Mucosa of stomach (tissue), 1 donor: ENCODE results near the gene S100A4.

Experiments
- H3K27me3 ChIP-seq: one replicate; pipeline ENCODE4 v1.7.0; 2013; ENCODE audit warnings: mild to moderate bottlenecking, low read length; ENCODE audit not compliant: control insufficient read depth, insufficient read depth
- H3K36me3 ChIP-seq: one replicate; pipeline ENCODE4 v1.7.0; 2013; ENCODE audit warnings: low read length; ENCODE audit not compliant: control insufficient read depth, insufficient read depth
- H3K4me1 ChIP-seq: one replicate; pipeline ENCODE4 v1.7.0; 2013; ENCODE audit warnings: mild to moderate bottlenecking, low read length; ENCODE audit not compliant: control insufficient read depth, insufficient read depth
- H3K4me3 ChIP-seq: one replicate; pipeline ENCODE4 v1.7.0; 2013; ENCODE audit warnings: low read length
- H3K9ac ChIP-seq: one replicate; pipeline ENCODE4 v1.7.0; 2013; ENCODE audit warnings: mild to moderate bottlenecking, low read length, moderate library complexity
- H3K9me3 ChIP-seq: one replicate; pipeline ENCODE4 v1.7.0; 2013; ENCODE audit warnings: mild to moderate bottlenecking, low read length, moderate library complexity; ENCODE audit not compliant: control insufficient read depth
- donor health status: Pancreatic carcinoma.

The S100A4 gene

DNA sequence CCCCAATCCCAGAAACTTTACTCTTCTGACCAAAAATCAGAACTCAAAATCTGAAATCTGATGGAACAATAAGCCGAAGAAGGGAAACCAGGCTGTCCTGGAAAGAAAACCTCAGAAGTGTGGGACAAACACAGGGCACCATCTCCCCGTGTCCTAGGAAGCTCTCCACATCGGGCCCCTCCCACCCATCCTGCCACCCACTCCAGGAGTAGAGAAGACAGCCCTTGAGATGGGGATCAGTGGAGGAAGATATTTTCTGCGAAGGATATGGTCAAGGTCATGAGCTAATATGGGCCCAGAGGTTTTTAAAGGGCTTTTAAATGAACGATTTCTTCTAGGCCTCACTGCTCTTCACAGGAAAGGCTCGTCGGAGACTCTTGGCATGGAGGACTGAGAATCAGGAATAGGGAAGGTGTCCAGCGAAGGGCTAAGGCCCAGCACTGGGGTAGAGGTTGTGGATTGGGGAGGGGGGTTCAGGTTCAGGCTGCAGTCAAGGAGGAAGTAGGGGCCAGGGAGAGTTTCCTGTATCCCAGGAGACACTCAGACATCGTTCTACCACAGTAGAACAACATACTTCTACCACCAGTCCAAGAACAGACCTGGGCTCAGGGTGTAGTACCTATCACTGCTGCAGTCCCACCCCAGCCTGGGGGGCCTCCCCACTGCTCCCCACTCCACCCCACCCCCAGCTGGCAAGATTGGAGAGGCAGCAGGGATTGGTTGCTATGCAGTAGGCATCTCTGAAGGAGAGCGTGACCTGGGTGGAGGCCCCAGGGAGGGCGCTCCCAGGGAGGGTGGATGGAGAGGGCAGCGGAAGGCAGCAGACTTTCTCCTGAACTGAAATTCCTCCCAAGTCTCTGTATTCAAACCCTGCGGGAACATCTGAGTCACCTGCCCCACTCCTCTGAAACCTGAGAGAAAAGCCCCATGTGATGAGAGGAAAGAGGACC lies 3.7 kb downstream of the S100A4 start:
- H3K4me3 ChIP-seq: no peak overlapping the region
- no peak overlapping the region for H3K9ac ChIP-seq
- H3K36me3 ChIP-seq: no peaks in the 10 kb centered on the region
- H3K4me1 ChIP-seq: peaks cover 92% of the 10 kb centered on the region
- no peaks in the 10 kb centered on the region for H3K27me3 ChIP-seq
- H3K9me3 ChIP-seq: no peaks in the 10 kb centered on the region

DNA sequence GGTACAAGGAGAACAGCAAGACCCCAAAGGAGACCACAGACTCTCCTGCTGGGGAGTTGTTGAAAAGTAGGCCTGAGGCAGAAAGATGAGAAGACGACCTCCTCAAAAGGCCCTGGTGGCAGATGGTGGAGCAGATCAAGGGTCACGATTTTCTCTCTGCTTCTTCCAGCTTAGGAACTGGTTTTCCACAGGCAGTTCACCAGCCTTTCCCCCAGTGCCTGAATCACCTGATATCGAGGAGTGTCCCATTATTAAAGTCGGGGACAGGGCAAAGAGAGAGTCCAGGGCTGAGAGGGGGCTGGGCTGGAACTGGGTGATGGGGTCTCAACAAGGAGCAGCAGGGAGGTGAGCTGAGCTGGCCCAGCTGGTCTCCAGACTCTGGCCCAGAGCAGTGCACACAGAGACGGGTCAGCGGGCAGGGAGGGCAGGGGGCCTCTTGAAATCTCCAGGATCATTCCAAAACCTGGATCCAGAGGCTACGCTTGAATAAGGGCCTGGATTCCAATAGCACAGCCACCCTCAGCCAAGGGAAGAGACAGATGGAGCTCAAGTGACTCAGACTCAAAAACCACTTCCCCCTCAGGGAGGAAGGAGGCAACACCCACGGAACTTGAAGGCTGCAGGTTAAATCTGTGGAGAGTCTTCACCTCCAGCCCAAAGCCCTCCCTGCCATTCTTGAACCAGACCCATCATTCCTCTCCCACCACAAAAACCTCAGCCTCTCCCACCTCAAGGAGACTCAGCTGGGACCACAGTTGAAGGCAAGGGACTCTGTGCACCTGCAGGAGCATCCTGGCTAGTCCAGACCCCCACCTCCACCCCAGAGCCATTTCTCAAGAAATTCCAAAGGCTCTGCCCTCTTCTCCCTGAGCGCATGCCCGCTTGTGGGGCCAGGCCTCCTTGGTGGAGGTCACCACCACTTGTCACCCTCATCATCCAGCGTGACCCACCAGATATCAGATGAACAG lies 4.9 kb downstream of the S100A4 start, which contains the start of gene S100A5:
Gene S100A5, minus strand, starts transcription at position 541 of the 968 bp plus-strand sequence. CDS start 743 bp downstream, outside the sequence.
- H3K36me3 ChIP-seq: no peaks in the 10 kb centered on the region
- no peaks in the 10 kb centered on the region for H3K27me3 ChIP-seq
- no peaks in the 10 kb centered on the region for H3K9me3 ChIP-seq
- H3K9ac ChIP-seq: no peak within 1 kb of the TSS
- H3K4me1 ChIP-seq: peaks cover 87% of the 10 kb centered on the region
- H3K4me3 ChIP-seq: no peak within 1 kb of the TSS

DNA sequence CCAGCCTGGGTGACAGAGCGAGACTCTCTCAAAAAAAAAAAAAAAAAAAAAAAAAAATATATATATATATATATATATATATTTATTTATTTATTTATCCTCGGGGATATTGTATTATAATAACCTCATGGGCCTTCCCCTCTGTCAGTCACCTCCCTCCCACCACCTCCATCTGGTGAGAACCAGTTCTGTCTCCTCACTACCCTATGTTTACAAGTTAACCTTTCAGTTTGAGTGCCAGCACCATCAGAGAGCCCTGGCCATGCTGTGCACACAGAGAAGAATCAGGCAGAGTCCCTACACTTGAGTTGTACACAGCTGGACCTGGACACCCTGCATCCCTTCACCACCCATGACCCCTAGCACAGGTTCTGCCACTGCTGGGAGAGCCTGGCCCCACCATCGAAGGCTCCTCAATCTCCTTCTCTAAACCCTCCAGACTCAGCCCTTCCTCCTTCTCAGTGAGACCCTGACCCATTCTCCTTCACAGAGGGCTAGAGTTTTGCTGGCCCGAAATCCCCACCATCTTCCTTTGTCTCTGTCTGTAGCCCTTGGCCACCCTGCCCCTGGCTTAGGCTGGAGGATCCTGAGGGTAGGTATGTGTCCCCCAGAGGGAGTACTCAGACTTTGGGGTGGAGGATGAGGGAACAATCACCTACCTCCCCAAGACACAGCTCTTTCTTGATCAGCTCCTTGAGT lies 6.1 kb downstream of the S100A4 start:
- Histone ChIP-seq H3K36me3 (peaks cover 5% of the 10 kb centered on the region), H3K27me3 (no peaks in the 10 kb centered on the region), H3K4me3 (no peak overlapping the region), H3K9ac (no peak overlapping the region), H3K9me3 (no peaks in the 10 kb centered on the region), H3K4me1 (peaks cover 82% of the 10 kb centered on the region)

DNA sequence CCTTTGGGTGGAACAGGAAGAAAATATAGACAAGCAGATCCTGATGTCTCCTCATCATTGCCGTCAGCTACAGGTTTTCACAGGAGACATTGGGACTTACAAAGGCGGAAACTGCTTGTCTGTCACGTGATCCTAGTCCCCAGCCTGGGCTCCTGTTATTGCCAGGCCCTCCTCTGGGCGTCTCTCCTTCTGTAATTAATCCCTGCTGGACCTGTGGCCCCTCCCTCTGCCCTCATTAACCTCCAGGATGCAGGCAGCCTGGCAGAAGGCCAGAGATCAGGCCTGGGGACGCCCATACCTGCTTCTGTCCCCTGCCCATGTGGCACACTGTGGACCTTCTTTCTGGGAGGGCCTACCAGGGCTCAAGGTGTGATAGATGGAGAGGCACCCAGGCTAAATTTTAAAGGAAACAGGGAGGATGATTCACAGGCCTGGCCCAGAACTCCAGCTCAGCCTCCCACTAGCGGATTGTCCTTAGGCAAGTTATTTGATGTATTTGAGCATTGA lies 7.2 kb downstream of the S100A4 start:
- Histone ChIP-seq H3K4me1 (peaks cover 82% of the 10 kb centered on the region), H3K27me3 (no peaks in the 10 kb centered on the region), H3K4me3 (no peak overlapping the region), H3K36me3 (peaks cover 14% of the 10 kb centered on the region), H3K9me3 (no peaks in the 10 kb centered on the region), H3K9ac (no peak overlapping the region)

DNA sequence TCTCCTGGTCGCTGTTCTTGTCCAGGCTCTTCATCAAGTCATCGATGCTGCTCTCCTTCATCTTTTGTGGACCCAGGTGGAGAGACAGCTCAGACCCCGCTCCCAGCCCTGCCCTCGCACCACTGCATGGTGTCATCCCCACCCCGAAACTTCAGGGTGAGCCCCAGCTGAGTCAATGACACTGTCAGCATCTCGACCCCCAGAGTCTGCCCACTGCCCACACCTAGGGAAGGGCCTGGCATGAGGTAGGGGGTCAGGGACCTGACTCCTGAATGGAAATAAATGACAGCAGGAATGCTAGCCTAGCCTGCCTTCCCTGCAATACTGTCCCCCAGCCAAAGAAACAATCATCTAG lies 8.3 kb downstream of the S100A4 start:
- H3K4me1 ChIP-seq: peaks cover 82% of the 10 kb centered on the region
- H3K27me3 ChIP-seq: no peaks in the 10 kb centered on the region
- H3K9me3 ChIP-seq: no peaks in the 10 kb centered on the region
- H3K9ac ChIP-seq: no peak overlapping the region
- H3K36me3 ChIP-seq: peaks cover 14% of the 10 kb centered on the region
- no peak overlapping the region for H3K4me3 ChIP-seq

DNA sequence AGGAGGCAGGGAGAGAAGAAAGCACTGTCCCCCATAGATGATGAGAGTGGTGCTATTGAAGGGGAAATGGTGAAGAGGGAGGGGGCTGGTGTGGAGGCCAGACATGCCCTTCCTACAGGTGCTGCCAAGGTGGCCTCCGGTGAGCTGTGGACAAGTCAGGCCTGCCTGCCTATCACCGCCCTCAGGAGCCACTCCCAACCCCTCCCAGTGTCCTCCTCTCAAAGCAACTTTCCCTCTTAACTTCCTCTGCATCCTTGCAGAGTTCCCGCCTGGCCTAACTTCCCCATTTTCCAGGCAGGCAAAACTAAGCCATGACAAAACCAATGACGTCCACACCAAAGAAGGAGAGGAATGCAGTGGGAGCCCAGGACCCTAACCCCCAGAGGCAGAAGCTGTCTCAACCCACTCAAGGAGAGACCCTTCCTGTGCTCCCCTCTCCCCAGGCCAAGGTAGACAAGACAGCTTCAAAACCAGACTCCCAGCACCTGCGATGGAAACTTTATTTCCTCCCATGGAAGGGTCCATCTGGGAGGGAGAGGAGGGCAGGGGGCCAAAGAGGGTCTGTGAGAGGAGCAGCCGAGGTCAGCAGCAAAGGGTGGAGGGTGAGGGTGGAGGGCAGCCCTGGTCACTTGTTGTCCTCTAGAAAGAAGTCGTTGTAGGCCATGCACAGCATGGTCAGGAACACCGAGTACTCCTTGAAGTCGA lies 8.8 kb downstream of the S100A4 start:
- peak overlapping the region; percentile 75 for H3K4me3 ChIP-seq
- no peaks in the 10 kb centered on the region for H3K9me3 ChIP-seq
- peaks cover 82% of the 10 kb centered on the region for H3K4me1 ChIP-seq
- no peaks in the 10 kb centered on the region for H3K27me3 ChIP-seq
- H3K9ac ChIP-seq: peak overlapping the region; percentile 99
- H3K36me3 ChIP-seq: peaks cover 14% of the 10 kb centered on the region

DNA sequence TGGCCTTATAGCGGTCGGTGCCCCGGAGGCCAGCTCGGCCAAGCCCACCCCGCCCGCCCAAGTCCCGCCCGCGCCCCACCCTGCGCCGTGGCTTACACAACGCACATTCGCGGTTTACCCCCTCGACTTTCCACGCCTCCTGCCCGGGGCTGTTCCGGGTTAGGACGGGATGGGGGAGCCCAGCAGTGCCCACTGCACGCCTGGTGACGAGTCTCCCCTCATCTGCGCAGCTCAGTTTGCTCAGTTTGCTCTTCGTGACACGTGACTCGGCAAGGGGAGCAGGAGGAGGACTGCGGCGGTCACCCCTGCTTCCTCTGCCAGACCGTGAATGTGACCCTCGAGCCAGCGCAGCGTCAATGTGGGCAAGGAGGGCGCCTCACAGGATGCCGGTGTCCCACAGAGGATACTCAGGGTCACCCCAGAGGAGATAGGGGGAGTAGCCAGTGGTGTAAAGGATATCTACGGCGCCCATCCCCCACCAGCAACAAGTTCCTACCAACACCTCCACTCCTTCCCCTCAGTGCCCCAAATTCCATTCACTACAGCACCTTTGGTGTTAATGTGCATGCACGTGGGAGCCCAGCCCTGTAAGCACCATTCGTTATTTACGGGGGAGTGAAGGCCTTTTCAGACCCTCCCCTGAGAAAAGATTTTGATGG lies 9.5 kb downstream of the S100A4 start:
- peaks cover 14% of the 10 kb centered on the region for H3K36me3 ChIP-seq
- peak overlapping the region; percentile 85 for H3K4me3 ChIP-seq
- no peaks in the 10 kb centered on the region for H3K27me3 ChIP-seq
- H3K4me1 ChIP-seq: peaks cover 79% of the 10 kb centered on the region
- H3K9me3 ChIP-seq: no peaks in the 10 kb centered on the region
- peak overlapping the region; percentile 99 for H3K9ac ChIP-seq

DNA sequence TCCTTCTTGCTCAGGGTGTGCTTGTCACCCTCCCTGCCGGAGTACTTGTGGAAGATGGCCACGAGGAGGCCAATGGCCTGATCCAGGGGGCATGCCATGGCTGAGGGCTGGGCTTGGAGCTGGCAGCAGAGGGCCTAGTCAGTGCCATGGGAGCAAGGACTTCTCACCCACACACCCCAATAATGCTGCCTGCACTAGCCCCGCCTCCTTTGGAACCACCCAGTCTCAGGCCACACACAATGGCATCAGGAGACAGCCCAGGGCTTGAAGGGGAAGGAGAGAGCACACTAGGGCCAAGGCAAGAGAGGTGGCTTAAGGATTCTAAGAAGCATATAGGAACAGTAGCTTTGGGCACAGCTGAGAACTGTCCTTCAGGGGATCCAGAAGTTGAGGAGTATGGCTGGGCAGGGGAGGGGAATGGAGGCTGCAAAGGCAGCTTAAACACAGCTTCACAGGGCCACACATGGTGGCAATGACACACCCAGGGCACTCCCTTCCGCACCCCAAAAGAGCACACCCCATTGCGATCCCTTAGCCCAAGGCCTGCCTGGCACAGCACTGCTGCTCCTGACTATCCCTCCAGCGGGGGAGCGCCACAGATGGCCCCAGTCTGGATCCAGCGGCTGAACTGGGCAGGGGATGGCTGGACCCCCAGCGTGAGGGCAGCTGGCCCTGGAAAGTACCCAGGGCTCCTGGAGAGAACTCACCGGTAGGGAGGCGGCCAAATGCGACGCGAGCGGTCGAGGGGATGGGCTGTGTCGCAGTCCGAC lies 10.2 kb downstream of the S100A4 start, which contains the start of gene S100A6:
Gene S100A6, minus strand, starts transcription at position 750 of the 770 bp plus-strand sequence. Its CDS starts 652 bp downstream, at position 98.
- H3K9ac ChIP-seq: peak within 1 kb of the TSS; percentile 99
- H3K36me3 ChIP-seq: peaks cover 14% of the 10 kb centered on the region
- H3K27me3 ChIP-seq: no peaks in the 10 kb centered on the region
- peak within 1 kb of the TSS; percentile 85 for H3K4me3 ChIP-seq
- peaks cover 71% of the 10 kb centered on the region for H3K4me1 ChIP-seq
- H3K9me3 ChIP-seq: no peaks in the 10 kb centered on the region

DNA sequence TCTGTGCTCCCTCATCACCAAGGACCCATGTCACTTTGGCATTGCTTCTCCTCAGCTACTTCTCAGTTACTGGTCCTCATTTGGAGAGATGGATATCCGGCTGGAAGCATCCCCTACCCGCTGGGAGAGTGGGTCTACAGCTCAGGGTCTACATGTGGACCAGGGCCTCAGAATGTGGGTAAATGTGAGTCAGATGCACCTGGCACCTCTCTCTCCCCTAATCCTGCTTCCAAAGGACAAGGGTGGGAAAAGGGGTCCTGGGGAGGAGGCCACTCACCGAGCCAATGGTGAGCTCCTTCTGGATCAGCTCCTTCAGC lies 10.7 kb downstream of the S100A4 start:
- peak overlapping the region; percentile 85 for H3K4me3 ChIP-seq
- no peaks in the 10 kb centered on the region for H3K9me3 ChIP-seq
- no peaks in the 10 kb centered on the region for H3K27me3 ChIP-seq
- H3K9ac ChIP-seq: peak overlapping the region; percentile 99
- peaks cover 14% of the 10 kb centered on the region for H3K36me3 ChIP-seq
- H3K4me1 ChIP-seq: peaks cover 66% of the 10 kb centered on the region

DNA sequence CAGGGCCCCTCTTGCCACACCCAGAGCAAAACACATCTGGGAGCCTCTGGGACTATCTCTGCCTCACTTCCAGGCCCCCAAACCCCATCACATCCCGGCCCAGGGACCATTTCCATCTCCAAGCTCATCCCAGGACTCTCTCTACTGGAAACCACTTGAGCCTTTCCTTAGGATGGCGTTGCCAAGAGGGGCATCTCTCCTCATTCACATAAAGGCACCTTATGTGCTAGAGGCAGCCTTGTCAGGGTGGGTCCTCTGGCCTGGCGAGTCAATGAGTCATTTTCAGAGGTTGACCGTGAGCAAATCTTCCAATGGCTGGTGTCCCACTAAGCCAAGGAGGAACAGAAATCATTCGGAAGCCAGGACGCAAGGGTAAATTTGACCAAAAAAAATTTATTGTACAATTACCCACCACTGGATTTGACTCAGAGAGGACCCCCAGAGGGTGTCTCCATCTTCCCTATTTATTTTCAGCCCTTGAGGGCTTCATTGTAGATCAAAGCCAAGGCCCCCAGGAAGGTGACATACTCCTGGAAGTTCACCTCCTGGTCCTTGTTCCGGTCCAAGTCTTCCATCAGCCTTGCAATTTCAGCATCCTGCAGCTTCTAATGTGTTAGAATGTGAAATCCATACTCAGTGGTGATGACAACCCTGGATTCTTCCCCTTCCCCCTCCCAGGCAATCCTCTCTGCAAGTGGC lies 11.2 kb downstream of the S100A4 start:
- H3K27me3 ChIP-seq: no peaks in the 10 kb centered on the region
- peaks cover 14% of the 10 kb centered on the region for H3K36me3 ChIP-seq
- no peaks in the 10 kb centered on the region for H3K9me3 ChIP-seq
- H3K4me1 ChIP-seq: peaks cover 62% of the 10 kb centered on the region
- peak overlapping the region; percentile 85 for H3K4me3 ChIP-seq
- peak overlapping the region; percentile 99 for H3K9ac ChIP-seq
